ENCODE results near the gene SMAD6. TPM values are rescaled to one million over a fixed set of nuclear protein-coding genes. Genes with fewer than 3 reads are reported as not detected.

The SMAD6 gene
- total and polyA plus RNA-seq, 2 experiments from 2014 or later = 26.6 to 35.4 TPM

GRCh38 chr15:66822576-66822975 is 120.5 kb downstream of the SMAD6 start:
- TF ChIP-seq EZH2 (IDR thresholded peaks at IDR 0.05; ENCODE audit: borderline replicate concordance) = no peak
- no peak for TF ChIP-seq EZH2phosphoT487 (IDR thresholded peaks at IDR 0.05; ENCODE audit: low read depth, severe bottlenecking, unreplicated experiment)
- TF ChIP-seq CTCF (IDR thresholded peaks at IDR 0.05; ENCODE audit: poor library complexity) = no peak
- Histone ChIP-seq H3K79me2 (no peaks in the 10 kb centered on the region), H3K4me1 (ENCODE audit: insufficient read depth) (peaks cover 14% of the 10 kb centered on the region), H3K4me2 (no peak overlapping the region), H3K36me3 (replicated peaks; ENCODE audit: insufficient read depth, low read depth) (no peaks in the 10 kb centered on the region), H3K4me3 (no peak overlapping the region), H4K20me1 (ENCODE audit: insufficient read depth, poor library complexity, severe bottlenecking) (no peaks in the 10 kb centered on the region), H2AFZ (no peak overlapping the region), H3K9me3 (ENCODE audit: low read depth) (no peaks in the 10 kb centered on the region), H3K9me2 (replicated peaks; ENCODE audit: insufficient read depth) (no peaks in the 10 kb centered on the region), H3K27me3 (no peaks in the 10 kb centered on the region), H3K27ac (no peak overlapping the region)
- DNase-seq (ENCODE audit: low spot score) = no peak
- WGBS (ENCODE audit: low lambda C conversion rate, missing lambda C conversion rate) = 98% methylated on average over 4 of the region's 4 CpGs

GRCh38 chr15:66823601-66824000 is 121.6 kb downstream of the SMAD6 start:
- no peaks in the 10 kb centered on the region for H3K9me3 ChIP-seq (ENCODE audit: low read depth)
- WGBS (ENCODE audit: low lambda C conversion rate, missing lambda C conversion rate) = 99% methylated on average over 9 of the region's 9 CpGs
- TF ChIP-seq CTCF (IDR thresholded peaks at IDR 0.05; ENCODE audit: poor library complexity) (no peak), EZH2phosphoT487 (IDR thresholded peaks at IDR 0.05; ENCODE audit: low read depth, severe bottlenecking, unreplicated experiment) (no peak), EZH2 (IDR thresholded peaks at IDR 0.05; ENCODE audit: borderline replicate concordance) (no peak)

GRCh38 chr15:66824424-66824823 is 122.4 kb downstream of the SMAD6 start:
- no peak overlapping the region for H3K4me2 ChIP-seq
- H3K27ac ChIP-seq = no peak overlapping the region
- DNase-seq (ENCODE audit: low spot score) = no peak
- WGBS (ENCODE audit: low lambda C conversion rate, missing lambda C conversion rate) = 97% methylated on average over 3 of the region's 3 CpGs
- H3K4me1 ChIP-seq (ENCODE audit: insufficient read depth) = peaks cover 14% of the 10 kb centered on the region
- H3K36me3 ChIP-seq (replicated peaks; ENCODE audit: insufficient read depth, low read depth) = no peaks in the 10 kb centered on the region
- no peak overlapping the region for H3K4me3 ChIP-seq
- no peaks in the 10 kb centered on the region for H3K9me2 ChIP-seq (replicated peaks; ENCODE audit: insufficient read depth)
- H3K27me3 ChIP-seq = no peaks in the 10 kb centered on the region
- no peaks in the 10 kb centered on the region for H4K20me1 ChIP-seq (ENCODE audit: insufficient read depth, poor library complexity, severe bottlenecking)
- no peak overlapping the region for H2AFZ ChIP-seq
- TF ChIP-seq EZH2 (IDR thresholded peaks at IDR 0.05; ENCODE audit: borderline replicate concordance) (no peak), CTCF (IDR thresholded peaks at IDR 0.05; ENCODE audit: poor library complexity) (no peak), EZH2phosphoT487 (IDR thresholded peaks at IDR 0.05; ENCODE audit: low read depth, severe bottlenecking, unreplicated experiment) (no peak)
- no peaks in the 10 kb centered on the region for H3K79me2 ChIP-seq
- no peaks in the 10 kb centered on the region for H3K9me3 ChIP-seq (ENCODE audit: low read depth)

More at GRCh38 chr15:66823601-66824000, 121.6 kb downstream of the SMAD6 start:
- Histone ChIP-seq H4K20me1 (ENCODE audit: insufficient read depth, poor library complexity, severe bottlenecking) (no peaks in the 10 kb centered on the region), H3K36me3 (replicated peaks; ENCODE audit: insufficient read depth, low read depth) (no peaks in the 10 kb centered on the region), H3K4me2 (no peak overlapping the region), H3K79me2 (no peaks in the 10 kb centered on the region), H3K9me2 (replicated peaks; ENCODE audit: insufficient read depth) (no peaks in the 10 kb centered on the region), H3K27me3 (no peaks in the 10 kb centered on the region), H3K4me3 (no peak overlapping the region), H3K27ac (no peak overlapping the region), H3K4me1 (ENCODE audit: insufficient read depth) (peaks cover 14% of the 10 kb centered on the region), H2AFZ (no peak overlapping the region)
- DNase-seq (ENCODE audit: low spot score) = no peak

- H3K27ac ChIP-seq = no peak overlapping the region
- H3K9me3 ChIP-seq (ENCODE audit: low read depth) = no peaks in the 10 kb centered on the region
- H3K27me3 ChIP-seq = no peaks in the 10 kb centered on the region
- no peak overlapping the region for H3K4me2 ChIP-seq
- H3K4me3 ChIP-seq = no peak overlapping the region
- H3K36me3 ChIP-seq (replicated peaks; ENCODE audit: insufficient read depth, low read depth) = no peaks in the 10 kb centered on the region
- no peaks in the 10 kb centered on the region for H4K20me1 ChIP-seq (ENCODE audit: insufficient read depth, poor library complexity, severe bottlenecking)
- 98% methylated on average over 3 of the region's 3 CpGs for WGBS (ENCODE audit: low lambda C conversion rate, missing lambda C conversion rate)
- no peaks in the 10 kb centered on the region for H3K9me2 ChIP-seq (replicated peaks; ENCODE audit: insufficient read depth)
- H3K79me2 ChIP-seq = no peaks in the 10 kb centered on the region
- peaks cover 12% of the 10 kb centered on the region for H3K4me1 ChIP-seq (ENCODE audit: insufficient read depth)
- no peak overlapping the region for H2AFZ ChIP-seq
- TF ChIP-seq CTCF (IDR thresholded peaks at IDR 0.05; ENCODE audit: poor library complexity) (no peak), EZH2 (IDR thresholded peaks at IDR 0.05; ENCODE audit: borderline replicate concordance) (no peak), EZH2phosphoT487 (IDR thresholded peaks at IDR 0.05; ENCODE audit: low read depth, severe bottlenecking, unreplicated experiment) (no peak)
- DNase-seq (ENCODE audit: low spot score) = no peak
Measured at GRCh38 chr15:66825139-66825538, 123.1 kb downstream of the SMAD6 start.

Data from hepatocyte (in vitro differentiated cells).